ENCODE results near the gene PTPN11.
"Not testable (repeated sequence)": the region's sequence is repeated elsewhere in the genome, so short reads cannot be mapped to it uniquely, and the experiment has no call there.

Gene PTPN11

DNA sequence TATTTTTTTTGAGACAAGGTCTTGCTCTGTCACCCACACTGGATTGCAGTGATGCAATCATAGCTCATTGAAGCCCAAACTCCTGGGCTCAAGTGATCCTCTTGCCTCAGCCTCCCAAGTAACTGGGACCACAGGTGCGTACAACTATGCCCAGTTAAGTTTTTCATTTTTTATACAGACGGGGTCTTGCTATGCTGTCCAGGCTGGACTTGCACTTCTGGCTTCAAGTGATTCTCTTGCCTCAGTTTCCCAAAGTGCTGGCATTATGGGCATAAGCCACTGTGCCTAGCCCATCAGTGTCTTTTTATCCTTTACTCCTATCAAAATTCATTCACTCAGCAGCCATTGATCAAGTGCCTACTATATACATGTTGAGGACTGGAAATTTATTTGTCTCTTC, 9.0 kb downstream of the PTPN11 start:
- TF ChIP-seq, protein P1, sequence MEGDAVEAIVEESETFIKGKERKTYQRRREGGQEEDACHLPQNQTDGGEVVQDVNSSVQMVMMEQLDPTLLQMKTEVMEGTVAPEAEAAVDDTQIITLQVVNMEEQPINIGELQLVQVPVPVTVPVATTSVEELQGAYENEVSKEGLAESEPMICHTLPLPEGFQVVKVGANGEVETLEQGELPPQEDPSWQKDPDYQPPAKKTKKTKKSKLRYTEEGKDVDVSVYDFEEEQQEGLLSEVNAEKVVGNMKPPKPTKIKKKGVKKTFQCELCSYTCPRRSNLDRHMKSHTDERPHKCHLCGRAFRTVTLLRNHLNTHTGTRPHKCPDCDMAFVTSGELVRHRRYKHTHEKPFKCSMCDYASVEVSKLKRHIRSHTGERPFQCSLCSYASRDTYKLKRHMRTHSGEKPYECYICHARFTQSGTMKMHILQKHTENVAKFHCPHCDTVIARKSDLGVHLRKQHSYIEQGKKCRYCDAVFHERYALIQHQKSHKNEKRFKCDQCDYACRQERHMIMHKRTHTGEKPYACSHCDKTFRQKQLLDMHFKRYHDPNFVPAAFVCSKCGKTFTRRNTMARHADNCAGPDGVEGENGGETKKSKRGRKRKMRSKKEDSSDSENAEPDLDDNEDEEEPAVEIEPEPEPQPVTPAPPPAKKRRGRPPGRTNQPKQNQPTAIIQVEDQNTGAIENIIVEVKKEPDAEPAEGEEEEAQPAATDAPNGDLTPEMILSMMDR (conservative IDR thresholded peaks at IDR 0.05): no peak
- no peak overlapping the region for H3K27ac ChIP-seq

DNA sequence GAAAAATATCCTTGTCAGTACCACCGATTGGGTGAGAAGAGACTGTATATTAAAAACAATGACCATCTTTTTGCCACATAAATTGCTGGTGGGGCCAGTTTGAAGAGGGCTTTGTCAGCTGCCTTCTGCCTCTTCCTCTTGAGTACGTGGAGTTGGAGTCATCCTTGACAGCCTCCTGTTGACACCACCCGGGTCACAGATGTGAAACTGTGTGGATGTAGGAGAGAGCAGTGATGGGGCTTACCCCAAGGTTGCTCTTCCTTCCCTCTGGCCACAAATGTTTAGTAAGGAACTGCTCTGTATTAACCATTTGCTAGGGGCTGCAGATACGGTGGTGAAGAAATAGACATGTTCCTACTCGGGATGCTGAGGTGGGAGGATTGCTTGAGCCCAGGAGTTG, 12.2 kb downstream of the PTPN11 start:
- TF ChIP-seq, protein P1 (conservative IDR thresholded peaks at IDR 0.05): no peak
- H3K27ac ChIP-seq: no peak overlapping the region

DNA sequence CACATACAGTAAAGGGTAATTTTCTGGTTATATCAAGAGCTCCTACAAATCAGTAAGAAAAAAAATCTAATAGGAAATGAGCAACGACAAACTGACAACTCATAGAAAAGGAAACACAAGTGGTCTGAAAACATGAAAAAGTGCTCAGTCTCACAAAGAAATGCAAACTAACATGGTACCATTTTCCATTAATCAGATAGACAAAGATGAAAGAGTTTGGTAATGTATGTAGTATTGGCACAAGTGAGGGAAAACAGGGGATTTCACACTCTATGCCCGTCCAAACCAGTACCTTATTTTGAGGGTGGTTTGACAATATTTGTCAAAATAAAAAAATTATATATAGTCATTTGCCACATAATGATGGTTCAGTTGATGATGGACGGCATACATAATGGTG, 13.2 kb downstream of the PTPN11 start:
- no peak overlapping the region for H3K27ac ChIP-seq
- TF ChIP-seq, protein P1 (conservative IDR thresholded peaks at IDR 0.05): no peak

DNA sequence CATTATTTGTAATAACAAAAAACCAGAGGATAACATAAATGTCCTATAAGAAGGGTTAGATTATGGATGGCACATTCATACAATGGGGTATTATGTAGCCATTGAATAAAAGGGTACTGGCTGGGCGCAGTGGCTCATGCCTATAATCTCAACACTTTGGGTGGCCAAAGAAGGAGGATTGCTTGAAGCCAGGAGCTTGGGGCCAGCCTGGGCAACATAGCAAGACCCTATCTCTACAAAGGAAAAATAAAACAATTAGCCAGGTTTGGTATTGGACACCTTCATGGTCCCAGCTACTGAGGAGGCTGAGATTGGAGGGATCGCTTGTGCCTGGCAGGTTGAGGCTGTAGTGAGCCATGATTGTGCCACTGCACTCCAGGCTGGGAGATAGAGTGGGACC, 14.8 kb downstream of the PTPN11 start:
- H3K27ac ChIP-seq: no peak overlapping the region
- TF ChIP-seq, protein P1 (conservative IDR thresholded peaks at IDR 0.05): no peak

DNA sequence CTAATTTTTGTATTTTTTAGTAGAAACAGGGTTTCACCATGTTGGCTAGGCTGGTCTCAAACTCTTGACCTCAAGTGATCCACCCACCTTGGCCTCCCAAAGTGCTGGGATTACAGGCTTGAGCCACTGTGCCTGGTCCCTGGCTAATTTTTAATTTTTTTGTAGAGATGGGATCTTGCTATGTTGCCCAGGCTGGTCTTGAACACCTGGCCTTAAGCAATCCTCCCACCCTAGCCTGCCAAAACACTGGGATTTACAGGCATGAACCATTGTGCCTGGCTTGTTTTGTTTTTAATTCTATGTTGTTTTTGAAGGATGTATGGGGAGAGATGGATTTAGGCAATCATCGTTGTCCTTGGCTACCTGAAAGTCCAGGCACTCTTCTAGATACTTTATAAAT, 19.9 kb downstream of the PTPN11 start:
- not testable (repeated sequence) for H3K27ac ChIP-seq

DNA sequence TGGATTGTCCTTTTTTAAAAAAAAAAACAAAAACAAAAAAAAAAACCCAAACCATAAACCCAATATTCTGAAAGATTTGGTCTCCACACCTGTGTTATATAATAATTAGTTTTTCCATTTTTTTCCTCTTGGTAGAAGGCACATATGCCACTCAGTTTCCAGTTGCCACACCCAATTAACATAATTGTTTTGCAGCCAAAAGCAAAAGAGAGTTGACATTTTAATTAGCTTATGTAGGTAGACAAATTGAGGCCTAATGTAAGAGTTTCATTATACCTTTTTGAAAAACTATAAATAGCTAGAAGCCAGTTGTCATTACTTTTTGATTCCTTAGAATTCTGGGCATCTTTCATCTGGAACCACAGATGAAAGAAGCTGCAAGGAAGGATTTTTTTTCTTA, 21.0 kb downstream of the PTPN11 start:
- H3K27ac ChIP-seq: no peak overlapping the region
- TF ChIP-seq, protein P1 (conservative IDR thresholded peaks at IDR 0.05): no peak

DNA sequence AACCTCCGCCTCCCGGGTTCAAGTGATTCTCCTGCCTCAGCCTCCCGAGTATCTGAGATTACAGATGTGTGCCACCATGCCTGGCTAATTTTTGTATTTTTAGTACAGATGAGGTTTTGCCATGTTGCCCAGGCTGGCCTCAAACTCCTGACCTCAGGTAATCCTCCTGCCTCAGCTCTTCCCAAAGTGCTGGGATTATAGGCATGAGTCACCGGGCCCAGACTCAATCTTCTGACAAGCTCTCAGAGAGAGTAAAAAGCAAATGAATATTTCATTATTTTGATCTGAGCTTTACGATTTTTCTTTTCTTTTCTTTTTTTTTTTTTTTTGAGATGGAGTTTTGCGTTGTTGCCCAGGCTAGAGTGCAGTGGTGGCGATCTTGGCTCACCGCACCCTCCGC, 21.9 kb downstream of the PTPN11 start:
- H3K27ac ChIP-seq: not testable (repeated sequence)

DNA sequence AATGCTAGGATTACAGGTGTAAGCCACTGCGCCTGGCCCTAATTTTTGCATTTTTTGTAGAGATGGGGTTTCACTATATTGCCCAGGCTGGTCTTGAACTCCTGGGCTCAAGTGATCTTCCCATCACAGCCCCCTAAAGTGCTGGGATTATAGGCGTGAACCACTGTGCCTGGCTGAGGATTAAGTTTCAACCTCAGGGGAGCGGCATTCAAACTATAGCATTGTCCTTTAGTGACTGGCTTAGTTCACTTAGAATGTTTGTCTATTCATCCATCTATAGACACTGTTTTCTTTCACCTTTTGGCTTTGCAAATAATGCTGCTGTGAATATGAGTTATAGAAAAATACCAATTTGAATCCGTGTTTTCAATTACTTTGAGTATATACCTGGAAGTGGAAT, 25.2 kb downstream of the PTPN11 start:
- TF ChIP-seq, protein P1 (conservative IDR thresholded peaks at IDR 0.05): no peak
- no peak overlapping the region for H3K27ac ChIP-seq

DNA sequence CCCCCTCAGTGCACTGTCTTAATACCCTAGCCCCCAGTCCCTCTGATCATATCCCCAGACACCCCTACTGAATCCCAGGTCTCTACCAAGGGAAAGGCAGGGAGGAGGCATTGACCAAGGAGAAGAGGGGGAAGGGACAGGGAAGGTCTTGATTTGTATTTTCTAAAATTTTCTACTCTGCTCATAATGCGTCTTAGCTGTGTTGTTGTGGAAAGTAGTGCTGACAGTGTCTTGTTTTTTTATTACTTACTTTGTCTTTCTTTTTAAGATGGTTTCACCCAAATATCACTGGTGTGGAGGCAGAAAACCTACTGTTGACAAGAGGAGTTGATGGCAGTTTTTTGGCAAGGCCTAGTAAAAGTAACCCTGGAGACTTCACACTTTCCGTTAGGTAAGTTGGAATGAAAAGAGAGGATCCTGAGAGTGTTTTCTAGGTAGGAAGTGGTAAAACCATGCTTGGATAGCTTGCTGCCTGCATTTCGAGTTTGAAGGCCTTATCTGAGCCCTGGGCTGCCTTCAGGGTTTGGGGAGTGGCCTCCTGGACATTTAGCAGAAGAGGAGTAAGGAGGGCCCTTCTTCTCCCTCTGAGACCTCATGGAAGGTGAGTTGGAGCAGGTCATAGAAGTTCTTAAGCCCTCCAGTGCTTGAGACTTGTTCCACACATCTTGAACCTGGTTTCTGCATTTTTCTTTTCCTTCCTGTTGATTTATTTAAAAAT, 27.4 kb downstream of the PTPN11 start:
- no peak overlapping the region for H3K27ac ChIP-seq
- TF ChIP-seq, protein P1 (conservative IDR thresholded peaks at IDR 0.05): no peak

All from VCaP (cell line).